NT2/D1 (cell line): Measurements from ENCODE around the gene SLC5A11.

Source experiments
- DNase-seq: peaks from one replicate; pipeline ENCODE4 v3.0.0-alpha.2; 2011; ENCODE audit warnings: low read depth, low spot score
- H3K27me3 ChIP-seq: 2 replicates; pipeline ENCODE4 v1.6.0; 2011; ENCODE audit warnings: mild to moderate bottlenecking; ENCODE audit not compliant: insufficient read length, insufficient read depth
- H3K36me3 ChIP-seq: 2 replicates; pipeline ENCODE4 v1.6.1; 2011; ENCODE audit warnings: mild to moderate bottlenecking, low read length, mixed read lengths; ENCODE audit not compliant: insufficient read depth, insufficient read length
- H3K4me1 ChIP-seq: 2 replicates; pipeline ENCODE4 v1.5.1; 2011; ENCODE audit not compliant: insufficient read depth, insufficient read length
- H3K4me3 ChIP-seq: 2 replicates; pipeline ENCODE4 v1.5.1; 2011; ENCODE audit warnings: low read depth; ENCODE audit not compliant: insufficient read length
- H3K9ac ChIP-seq: 2 replicates; pipeline ENCODE4 v1.6.0; 2011; ENCODE audit warnings: low read depth; ENCODE audit not compliant: insufficient read length
- H3K9me3 ChIP-seq: 2 replicates; pipeline ENCODE4 v1.5.1; 2011; ENCODE audit warnings: mild to moderate bottlenecking, low read length; ENCODE audit not compliant: insufficient read depth
- SUZ12 ChIP-seq: IDR thresholded peaks from 2 replicates; pipeline ENCODE4 v1.6.1; 2011; ENCODE audit not compliant: insufficient read length, insufficient read depth; ENCODE audit errors: extremely low read depth
- YY1 ChIP-seq: IDR thresholded peaks from 2 replicates; pipeline ENCODE4 v1.6.1; 2011; ENCODE audit not compliant: insufficient read length, insufficient read depth
- ZNF274 ChIP-seq: IDR thresholded peaks from 2 replicates; pipeline ENCODE4 v1.6.1; 2011; ENCODE audit warnings: mild to moderate bottlenecking, low read depth, low read length

The SLC5A11 gene

DNA sequence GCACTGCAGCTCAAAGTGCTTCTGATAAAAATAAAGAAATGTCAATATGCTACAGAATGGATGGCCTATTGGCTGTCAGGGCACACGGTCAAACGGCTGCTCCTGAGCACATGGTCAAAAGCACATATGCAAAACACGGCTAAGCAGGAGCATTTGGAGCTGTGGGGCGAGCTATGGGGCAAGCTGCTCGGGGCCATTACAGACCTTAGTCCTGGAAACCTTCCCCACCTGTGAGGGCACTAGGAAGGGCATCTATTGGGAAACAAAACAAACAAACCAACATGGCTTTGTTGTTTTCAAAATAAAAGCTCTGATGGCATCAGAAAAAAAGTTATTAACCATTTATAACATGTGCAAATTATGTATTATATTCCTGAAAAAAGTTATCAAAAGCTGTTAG is 83.6 kb downstream of the SLC5A11 start:
- H3K9me3 ChIP-seq, result no peaks in the 10 kb centered on the region
- no peak overlapping the region for H3K9ac ChIP-seq
- no peaks in the 10 kb centered on the region for H3K4me1 ChIP-seq
- peaks cover 58% of the 10 kb centered on the region for H3K36me3 ChIP-seq
- DNase-seq, result no peak
- H3K27me3 ChIP-seq, result no peaks in the 10 kb centered on the region
- H3K4me3 ChIP-seq, result no peak overlapping the region
- no peak for TF ChIP-seq ZNF274
- TF ChIP-seq YY1, result no peak
- TF ChIP-seq SUZ12, result no peak

DNA sequence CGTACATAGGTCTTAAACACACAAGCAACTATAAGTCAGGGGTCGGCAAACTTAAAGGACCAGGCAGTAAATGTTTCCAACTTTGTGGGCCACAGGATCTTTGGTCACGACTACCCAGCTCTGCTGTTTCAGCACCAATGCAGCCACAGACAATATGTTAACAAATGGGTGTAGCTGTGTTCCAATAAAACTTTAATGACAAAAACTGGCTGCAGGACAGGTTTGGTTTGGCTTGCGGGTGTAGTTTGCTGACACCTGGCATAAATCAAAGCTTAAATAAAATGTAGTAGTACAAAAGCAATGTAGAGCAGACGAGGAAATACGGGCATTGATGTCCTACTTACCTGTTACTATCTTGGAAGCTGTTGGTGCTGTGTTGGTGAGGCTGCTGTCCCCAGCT is 84.7 kb downstream of the SLC5A11 start:
- no peaks in the 10 kb centered on the region for H3K9me3 ChIP-seq
- no peak for DNase-seq
- TF ChIP-seq YY1 (no peak), ZNF274 (no peak), SUZ12 (no peak)
- H3K4me1 ChIP-seq, result no peaks in the 10 kb centered on the region
- H3K4me3 ChIP-seq, result no peak overlapping the region
- no peak overlapping the region for H3K9ac ChIP-seq
- no peaks in the 10 kb centered on the region for H3K27me3 ChIP-seq
- H3K36me3 ChIP-seq, result peaks cover 68% of the 10 kb centered on the region

DNA sequence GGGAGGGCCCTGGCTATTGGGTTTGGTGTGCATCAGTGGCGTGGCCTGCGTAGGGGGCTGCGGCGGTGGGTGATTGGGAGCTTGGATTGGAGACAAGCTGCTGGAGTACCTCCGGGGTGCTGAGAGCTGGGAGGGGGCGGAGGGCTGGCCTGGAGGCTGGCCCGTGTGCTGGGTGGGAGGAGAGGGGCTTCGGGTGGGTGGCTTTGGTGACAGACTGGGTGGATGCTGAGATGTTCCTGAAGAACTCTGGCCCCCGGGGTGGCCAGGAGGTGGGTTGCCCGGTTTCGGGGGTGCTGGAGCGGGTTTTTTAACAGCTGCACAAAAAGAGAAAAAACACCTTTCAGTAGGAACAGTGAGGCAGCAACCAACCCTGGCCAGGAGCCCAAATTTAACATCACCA is 85.3 kb downstream of the SLC5A11 start:
- no peak overlapping the region for H3K9ac ChIP-seq
- peaks cover 71% of the 10 kb centered on the region for H3K36me3 ChIP-seq
- no peak for DNase-seq
- H3K9me3 ChIP-seq, result no peaks in the 10 kb centered on the region
- H3K4me3 ChIP-seq, result no peak overlapping the region
- peaks cover 1% of the 10 kb centered on the region for H3K4me1 ChIP-seq
- TF ChIP-seq SUZ12, result no peak
- TF ChIP-seq ZNF274, result no peak
- no peak for TF ChIP-seq YY1
- H3K27me3 ChIP-seq, result no peaks in the 10 kb centered on the region

DNA sequence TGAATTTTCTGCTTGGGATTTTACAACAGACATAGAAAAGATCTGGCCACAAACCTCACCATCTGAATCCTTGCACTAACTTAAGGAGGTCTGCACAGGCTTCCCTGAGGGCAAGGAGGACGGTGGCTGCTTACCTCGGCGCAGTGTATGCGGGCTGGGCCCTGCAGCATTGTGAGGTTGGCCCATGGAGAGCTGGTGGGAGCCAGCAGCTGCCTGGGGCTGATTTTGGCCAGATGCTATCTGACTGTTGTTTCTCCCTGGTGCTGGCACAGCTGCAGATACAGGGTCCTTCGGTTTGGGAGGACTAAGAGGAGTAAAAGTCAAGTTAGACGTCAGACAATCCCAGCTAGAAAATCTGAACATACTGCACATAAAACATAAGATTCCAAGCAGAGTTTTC is 89.6 kb downstream of the SLC5A11 start:
- no peak for TF ChIP-seq YY1
- TF ChIP-seq ZNF274, result no peak
- TF ChIP-seq SUZ12, result no peak
- H3K27me3 ChIP-seq, result no peaks in the 10 kb centered on the region
- no peak overlapping the region for H3K9ac ChIP-seq
- no peaks in the 10 kb centered on the region for H3K9me3 ChIP-seq
- H3K4me1 ChIP-seq, result peaks cover 2% of the 10 kb centered on the region
- no peak for DNase-seq
- peaks cover 72% of the 10 kb centered on the region for H3K36me3 ChIP-seq
- no peak overlapping the region for H3K4me3 ChIP-seq

DNA sequence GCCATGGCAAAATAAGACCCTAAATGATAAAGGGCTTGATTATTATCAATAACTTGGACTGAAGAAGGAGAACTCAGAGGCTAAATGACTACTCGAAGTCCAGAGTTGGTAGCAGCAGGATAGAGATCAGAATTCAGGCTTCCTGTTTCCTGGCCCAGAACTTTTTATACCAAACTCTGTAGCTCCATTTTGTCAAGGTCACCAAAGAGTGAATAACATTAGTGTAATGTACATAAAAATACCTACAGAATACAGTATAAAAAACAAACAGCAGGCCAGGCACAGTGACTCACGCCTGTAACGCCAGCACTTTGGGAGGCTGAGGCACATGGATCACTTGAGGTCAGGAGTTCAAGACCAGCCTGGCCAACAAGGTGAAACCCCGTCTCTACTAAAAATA is 90.4 kb downstream of the SLC5A11 start:
- no peaks in the 10 kb centered on the region for H3K9me3 ChIP-seq
- H3K4me3 ChIP-seq, result no peak overlapping the region
- no peaks in the 10 kb centered on the region for H3K27me3 ChIP-seq
- H3K9ac ChIP-seq, result no peak overlapping the region
- no peak for TF ChIP-seq YY1
- H3K4me1 ChIP-seq, result peaks cover 2% of the 10 kb centered on the region
- H3K36me3 ChIP-seq, result peaks cover 72% of the 10 kb centered on the region
- DNase-seq, result no peak

DNA sequence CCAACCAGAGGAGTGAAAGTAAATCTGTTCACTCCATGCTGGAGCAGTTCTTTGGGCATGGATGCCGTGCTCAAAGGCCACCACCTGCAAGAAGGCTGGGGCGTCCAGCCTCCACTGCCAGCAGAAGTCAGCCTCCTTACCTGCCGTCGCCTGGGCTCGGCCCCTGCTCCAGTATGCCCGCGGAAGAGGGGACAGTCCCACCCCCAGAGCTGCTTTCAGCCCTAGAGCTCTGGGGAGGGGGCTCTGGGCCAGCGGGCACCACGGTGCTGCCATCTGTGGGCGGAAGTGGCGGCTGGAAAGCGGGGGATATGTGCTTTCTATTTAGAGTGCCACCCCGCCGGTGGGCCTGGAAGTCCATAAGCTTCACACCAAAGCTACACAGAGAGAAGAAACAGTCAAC is 93.5 kb downstream of the SLC5A11 start:
- Histone ChIP-seq H3K4me1 (peaks cover 2% of the 10 kb centered on the region), H3K9me3 (no peaks in the 10 kb centered on the region), H3K36me3 (peaks cover 67% of the 10 kb centered on the region), H3K9ac (no peak overlapping the region), H3K4me3 (no peak overlapping the region), H3K27me3 (no peaks in the 10 kb centered on the region)
- TF ChIP-seq SUZ12, result no peak
- no peak for TF ChIP-seq ZNF274
- no peak for TF ChIP-seq YY1
- DNase-seq, result no peak

DNA sequence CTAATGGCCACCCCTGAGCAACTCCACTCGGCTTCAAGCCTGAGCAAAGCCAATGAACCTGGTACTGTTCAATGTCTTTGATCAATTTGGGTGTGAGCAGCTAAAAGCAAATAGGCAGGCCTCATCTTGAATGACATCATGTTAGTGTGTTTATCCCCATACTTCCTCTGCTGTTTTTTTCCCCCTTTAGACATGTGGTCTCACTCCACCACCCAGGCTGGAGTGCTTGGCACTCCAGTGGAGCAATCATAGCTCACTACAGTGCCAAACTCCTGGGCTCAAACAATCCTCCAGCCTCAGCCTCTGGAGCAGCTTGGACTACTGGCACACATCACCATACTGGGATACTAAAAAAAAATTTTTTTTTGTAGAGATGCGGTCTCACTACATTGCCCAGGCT is 94.0 kb downstream of the SLC5A11 start:
- H3K36me3 ChIP-seq, result peaks cover 66% of the 10 kb centered on the region
- no peak for TF ChIP-seq SUZ12
- TF ChIP-seq YY1, result no peak
- no peak for TF ChIP-seq ZNF274

DNA sequence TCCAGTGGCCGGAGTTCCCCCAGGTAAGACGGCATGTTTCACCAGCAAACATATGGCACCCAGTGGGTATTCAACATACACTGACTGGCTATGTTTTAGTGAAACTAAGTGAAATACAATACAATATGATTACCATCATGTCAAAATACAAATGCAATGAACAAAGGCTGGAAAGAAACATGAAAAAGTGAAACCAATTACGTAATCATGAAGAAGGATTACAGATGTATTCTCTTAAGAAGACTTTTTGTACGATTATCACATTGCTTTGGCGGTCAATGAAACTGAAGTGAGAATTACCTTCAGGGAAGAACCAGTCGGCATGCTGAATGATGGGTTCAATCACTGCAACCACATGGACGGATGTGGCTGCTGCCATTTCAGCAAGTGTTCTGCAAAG is 97.7 kb downstream of the SLC5A11 start:
- H3K27me3 ChIP-seq, result no peaks in the 10 kb centered on the region
- H3K9ac ChIP-seq, result no peak overlapping the region
- no peaks in the 10 kb centered on the region for H3K9me3 ChIP-seq
- no peak for TF ChIP-seq ZNF274
- TF ChIP-seq SUZ12, result no peak
- no peak for TF ChIP-seq YY1
- no peak for DNase-seq
- no peaks in the 10 kb centered on the region for H3K4me1 ChIP-seq
- peaks cover 87% of the 10 kb centered on the region for H3K36me3 ChIP-seq
- H3K4me3 ChIP-seq, result no peak overlapping the region

More for the DNA sequence above, 94.0 kb downstream of the SLC5A11 start:
- no peaks in the 10 kb centered on the region for H3K27me3 ChIP-seq
- no peaks in the 10 kb centered on the region for H3K9me3 ChIP-seq
- H3K4me3 ChIP-seq, result no peak overlapping the region
- H3K9ac ChIP-seq, result no peak overlapping the region
- no peak for DNase-seq
- H3K4me1 ChIP-seq, result peaks cover 2% of the 10 kb centered on the region
